K562 (cell line): Measurements from ENCODE around the gene SHC1. TPM values are rescaled to one million over a fixed set of nuclear protein-coding genes. Genes with fewer than 3 reads are reported as not detected.

Experiments used
- ATAC-seq: fragments of 200-7000 bp; cut with Tn5 transposase; 3 replicates; pipeline ENCODE4 v1.9.1; 2020; ENCODE audit warnings: moderate library complexity
- BruUV-seq: library from RNA; stranded (reverse); fragments of 400-500 nt; replicated peaks from 2 replicates; lab custom pipeline; 2021; lab: Mats Ljungman, UMichigan
- CTCF ChIA-PET: fragments of 300-600 bp; formaldehyde crosslinking; extraction: SDS; loops from one replicate; lab custom pipeline; 2021; ENCODE audit warnings: low intra/inter-chr PET ratio; lab: Yijun Ruan, JAX
- POLR2A ChIA-PET: fragments of 300-600, 350-650 bp; sonication (Branson Sonifier 250); formaldehyde crosslinking; extraction: SDS; loops from one replicate; lab custom pipeline; 2021; ENCODE audit warnings: antibody characterized with exemption, inconsistent platforms; lab: Yijun Ruan, JAX
- DNase-seq, 4 experiments: peaks; one replicate each; pipeline versions ENCODE4 v3.0.0 to v3.0.0-alpha.2; 2011 to 2018; ENCODE audit warnings: low spot score in 3 of 4, mixed read lengths in 3 of 4; ENCODE audit errors: extremely low read depth in 1 of 4
- FAIRE-seq: peaks from 2 replicates; lab custom pipeline; 2011; peaks lifted over from hg19 to GRCh38; lab: Jason Lieb, UNC
- H2AFZ ChIP-seq: 2 replicates; pipeline ENCODE4 v1.6.0; 2011; ENCODE audit warnings: low read depth, low read length, control low read depth, inconsistent platforms
- H3K27ac ChIP-seq: fragments of 200-600 bp; 3 replicates; pipeline ENCODE4 v1.8.0; 2011; ENCODE audit warnings: low read depth, mild to moderate bottlenecking, control low read depth, inconsistent platforms, low read length, moderate library complexity, mixed read lengths; ENCODE audit errors: extremely low read depth
- H3K27me3 ChIP-seq, 2 experiments: fragments of 300-600 bp in 1 of 2; 2 replicates in 1 of 2; 3 replicates in 1 of 2; pipeline versions ENCODE4 v1.6.0 to v1.8.0; 2011; ENCODE audit warnings: inconsistent platforms in 2 of 2, low read length in 2 of 2, mild to moderate bottlenecking in 1 of 2, mixed read lengths in 1 of 2, moderate library complexity in 1 of 2; ENCODE audit not compliant: control insufficient read depth in 2 of 2, insufficient read depth in 2 of 2
- H3K36me3 ChIP-seq: fragments of 300-600 bp; 3 replicates; pipeline ENCODE4 v1.8.0; 2011; ENCODE audit warnings: mild to moderate bottlenecking, low read length, inconsistent platforms; ENCODE audit not compliant: control insufficient read depth, insufficient read depth
- H3K4me1 ChIP-seq, 2 experiments: fragments of 200-600 bp in 1 of 2; replicated peaks in 1 of 2; 2 replicates in 1 of 2; 3 replicates in 1 of 2; pipeline versions ENCODE4 v1.5.1 to v1.8.0; 2011; ENCODE audit warnings: inconsistent platforms in 2 of 2, low read length in 2 of 2, mild to moderate bottlenecking in 1 of 2, mixed read lengths in 1 of 2, moderate library complexity in 1 of 2; ENCODE audit not compliant: control insufficient read depth in 2 of 2, insufficient read depth in 2 of 2
- H3K4me2 ChIP-seq: 2 replicates; pipeline ENCODE4 v1.6.1; 2011; ENCODE audit warnings: low read length, control low read depth, inconsistent platforms, mixed read lengths; ENCODE audit not compliant: insufficient read depth
- H3K4me3 ChIP-seq: fragments of 200-600 bp; sonication (generic), shearing (Covaris generic); 2 replicates; pipeline ENCODE4 v1.5.1; 2016; ENCODE audit warnings: control low read depth, inconsistent platforms
- H3K79me2 ChIP-seq: fragments of 200-600 bp; 3 replicates; pipeline ENCODE4 v1.8.0; 2011; ENCODE audit warnings: low read length, inconsistent platforms; ENCODE audit not compliant: control insufficient read depth, insufficient read depth
- H3K9ac ChIP-seq, 2 experiments: 2 replicates each; pipeline versions ENCODE4 v1.6.0 to v1.6.1; 2011; ENCODE audit warnings: low read depth in 2 of 2, low read length in 2 of 2, control low read depth in 1 of 2, inconsistent platforms in 1 of 2, mild to moderate bottlenecking in 1 of 2, mixed read lengths in 1 of 2; ENCODE audit not compliant: insufficient read depth in 1 of 2
- H3K9me1 ChIP-seq: one replicate; pipeline ENCODE4 v1.6.0; 2011; ENCODE audit warnings: inconsistent platforms, mild to moderate bottlenecking, low read length, moderate library complexity; ENCODE audit not compliant: control insufficient read depth, insufficient read depth
- H3K9me3 ChIP-seq: replicated peaks from 2 replicates; pipeline ENCODE4 v1.5.1; 2011; ENCODE audit warnings: low read depth, low read length, inconsistent platforms; ENCODE audit not compliant: control insufficient read depth, insufficient read depth
- H4K20me1 ChIP-seq: replicated peaks from 2 replicates; pipeline ENCODE4 v1.6.1; 2011; ENCODE audit warnings: low read length, inconsistent platforms, mixed read lengths; ENCODE audit not compliant: control insufficient read depth, insufficient read depth
- EGR1 ChIP-seq: fragments of 450-650 bp; conservative IDR thresholded peaks from 2 replicates; pipeline ENCODE4 v1.6.1; 2017; ENCODE audit warnings: mild to moderate bottlenecking
- FUS ChIP-seq: fragments of 200-400 bp; formaldehyde crosslinking; optimal IDR thresholded peaks from 2 replicates; pipeline ENCODE3; 2017; ENCODE audit warnings: low read depth, low read length
- HDGF ChIP-seq: fragments of 450-650 bp; IDR thresholded peaks from 2 replicates; pipeline ENCODE4 v1.6.1; 2016
- KDM1A ChIP-seq, 2 experiments: fragments of 450-650 bp; IDR thresholded peaks; 2 replicates each; pipeline ENCODE4 v1.6.1; 2016; ENCODE audit warnings: mild to moderate bottlenecking in 2 of 2
- NONO ChIP-seq, 2 experiments: fragments of 200-400 bp in 1 of 2; fragments of 450-650 bp in 1 of 2; formaldehyde crosslinking in 1 of 2; IDR thresholded peaks; 2 replicates each; pipeline ENCODE4 v1.6.1; 2017; ENCODE audit warnings: low read depth in 2 of 2, mild to moderate bottlenecking in 2 of 2, moderate library complexity in 2 of 2, low read length in 1 of 2
- POLR2A ChIP-seq: fragments of 450-650 bp; conservative IDR thresholded peaks from 2 replicates; pipeline ENCODE4 v1.6.1; 2016
- POLR2G ChIP-seq: fragments of 200-400 bp; formaldehyde crosslinking; IDR thresholded peaks from 2 replicates; pipeline ENCODE4 v1.6.1; 2017; ENCODE audit warnings: low read depth, mild to moderate bottlenecking, antibody characterized with exemption, low read length, moderate library complexity
- RB1 ChIP-seq: fragments of 450-650 bp; IDR thresholded peaks from 2 replicates; pipeline ENCODE4 v1.6.1; 2017; ENCODE audit warnings: low read depth, mild to moderate bottlenecking
- RBFOX2 ChIP-seq: fragments of 200-400 bp; formaldehyde crosslinking; IDR thresholded peaks from 2 replicates; pipeline ENCODE4 v1.6.1; 2017; ENCODE audit warnings: low read depth, mild to moderate bottlenecking, low read length, moderate library complexity
- TCF7 ChIP-seq: sonication (generic); IDR thresholded peaks from 2 replicates; pipeline ENCODE4 v1.6.1; 2016; ENCODE audit warnings: antibody characterized with exemption, borderline replicate concordance
- TRIM24 ChIP-seq, 2 experiments: fragments of 450-650 bp; IDR thresholded peaks; 2 replicates each; pipeline ENCODE4 v1.6.1; 2016
- VEZF1 ChIP-seq: fragments of 200-800 bp; sonication (Bioruptor generic); IDR thresholded peaks from 2 replicates; pipeline ENCODE4 v1.6.1; 2017; ENCODE audit warnings: missing genetic modification characterization, missing compliant biosample characterization
- ZNF512 ChIP-seq: IDR thresholded peaks from 2 replicates; pipeline ENCODE4 v1.6.1; 2016; ENCODE audit warnings: missing genetic modification characterization, missing compliant biosample characterization
- ZNF75A ChIP-seq: fragments of 450-650 bp; formaldehyde crosslinking; IDR thresholded peaks from 2 replicates; pipeline ENCODE4 v1.4.0; 2020; ENCODE audit warnings: mild to moderate bottlenecking
- WGBS: fragments of 100-300 bp; shearing (Covaris generic); methylation state at CpG from one replicate; pipeline ENCODE4 v1.1.6; 2016; ENCODE audit warnings: low coverage, mixed read lengths; ENCODE audit not compliant: insufficient coverage; ENCODE audit errors: missing lambda C conversion rate; 5-methylcytosine and 5-hydroxymethylcytosine counted together
- in situ Hi-C: fragments of 300-500 bp; cut with MboI; formaldehyde crosslinking; loops from 4 replicates; pipeline ENCODE4 v1.15.0; 2018; ENCODE audit warnings: inconsistent platforms, mixed read lengths
- intact Hi-C: fragments of 100-400 bp; cut with micrococcal nuclease; formaldehyde crosslinking; loops from 2 replicates; pipeline ENCODE4 v1.14.2; 2022
- polyA plus RNA-seq, 8 experiments: library from polyadenylated mRNA; depleted of rRNA in 4 of 8; stranded (reverse) in 5 of 8; unstranded in 3 of 8; fragments of >200 nt; fragmentation: Nextera tagmentation in 2 of 8; fragmentation: Illumina TruSeq in 1 of 8; extraction: Ambion mirVana in 2 of 8; extraction: Trizol in 1 of 8; gene quantifications; 2 replicates each; pipeline versions ENCODE4 v1.2.1 to v1.2.3, GENCODE V29; 2011 to 2014; ENCODE audit warnings: inconsistent platforms in 1 of 8, missing spikeins in 1 of 8
- total RNA-seq, 7 experiments: library from RNA; depleted of rRNA in 6 of 7; stranded (reverse); fragments of >200 nt in 6 of 7; fragmentation: Illumina TruSeq in 2 of 7; extraction: Trizol in 2 of 7; gene quantifications; 2 replicates each; pipeline versions ENCODE4 v1.2.1 to v1.2.3, GENCODE V29; 2011 to 2021; ENCODE audit warnings: low replicate concordance in 1 of 7
- TF ChIP-seq, protein P1 (sequence below): sonication (generic); formaldehyde crosslinking; IDR thresholded peaks from 2 replicates; pipeline ENCODE4 v1.8.0; 2023; ENCODE audit warnings: mild to moderate bottlenecking, missing genetic modification reagents
- TF ChIP-seq, protein P2 (sequence below): fragments of 450-650 bp; IDR thresholded peaks from 2 replicates; pipeline ENCODE4 v1.6.1; 2016; ENCODE audit warnings: antibody characterized with exemption

Gene SHC1
- total and polyA plus RNA-seq, 9 of the 15 experiments (the other 6 are each of a cell fraction or from before 2014, with no cell fraction given): 4.1 to 113 (median 51.9) TPM

- Histone ChIP-seq H3K36me3 (peaks cover 68% of the 10 kb centered on the region; the same call in 2 of the 3 replicates), H3K4me3 (no peak overlapping the region; the same call in 1 of the 2 replicates), H2AFZ (no peak overlapping the region), H3K9ac (peak overlapping the region in 1 of 2 experiments; percentile 83; a peak in 3 of 4 replicates), H3K27ac (peak overlapping the region; percentile 57), H4K20me1 (peaks cover 3% of the 10 kb centered on the region), H3K27me3 (no peaks in the 10 kb centered on the region), H3K9me3 (no peaks in the 10 kb centered on the region), H3K79me2 (peaks cover 97% of the 10 kb centered on the region), H3K4me2 (peak overlapping the region; percentile 55), H3K9me1 (no peaks in the 10 kb centered on the region), H3K4me1 (peaks cover 87 to 91% of the 10 kb centered on the region in 2 experiments)
- BruUV-seq: no TSS peak
- DNase-seq: peak; percentile 81 to 84 (median 82)
- in situ Hi-C loops (no loop called here), intact Hi-C loops (no loop called here)
- ATAC-seq: peak; percentile 42
- POLR2A ChIA-PET: interaction anchor here (0.6 to 1.7 kb wide), 5 partner anchors 9 to 264 kb away, joined by 3 to 12 read pairs (median 3); partner anchors contain the start of gene ADAM15
- FAIRE-seq: peak; percentile 70
- CTCF ChIA-PET: interaction anchor here (0.6 kb wide), 1 partner anchor 71 kb away, joined by 4 read pairs; no protein-coding TSS in a partner anchor
- WGBS: 47% methylated on average over 9 of the region's 16 CpGs
- TF ChIP-seq TRIM24 (IDR thresholded peaks at IDR 0.05) (peak in 1 of 2 experiments; percentile 32; a peak in 1 of 4 replicates), RB1 (0 out of 2 replicates have a peak, but pooled peaks have one; percentile 2), RBFOX2 (peak; percentile 57), EGR1 (peak; percentile 82), POLR2G (peak; percentile 52), NONO (IDR thresholded peaks at IDR 0.05; ENCODE audit: low read depth in 2 of 2, low read length in 1 of 2) (no peak), FUS (no peak), TCF7 (0 out of 2 replicates have a peak, but pooled peaks have one; percentile 45), ZNF75A (CRISPR knock-in tag) (no peak), POLR2A (0 out of 2 replicates have a peak, but pooled peaks have one; percentile 32), KDM1A (IDR thresholded peaks at IDR 0.05) (peak in 1 of 2 experiments; percentile 93; a peak in 2 of 4 replicates), HDGF (0 out of 2 replicates have a peak, but pooled peaks have one; percentile 52), ZNF512 (tag) (no peak), VEZF1 (CRISPR knock-in tag) (peak; percentile 60)
- TF ChIP-seq, protein P1, sequence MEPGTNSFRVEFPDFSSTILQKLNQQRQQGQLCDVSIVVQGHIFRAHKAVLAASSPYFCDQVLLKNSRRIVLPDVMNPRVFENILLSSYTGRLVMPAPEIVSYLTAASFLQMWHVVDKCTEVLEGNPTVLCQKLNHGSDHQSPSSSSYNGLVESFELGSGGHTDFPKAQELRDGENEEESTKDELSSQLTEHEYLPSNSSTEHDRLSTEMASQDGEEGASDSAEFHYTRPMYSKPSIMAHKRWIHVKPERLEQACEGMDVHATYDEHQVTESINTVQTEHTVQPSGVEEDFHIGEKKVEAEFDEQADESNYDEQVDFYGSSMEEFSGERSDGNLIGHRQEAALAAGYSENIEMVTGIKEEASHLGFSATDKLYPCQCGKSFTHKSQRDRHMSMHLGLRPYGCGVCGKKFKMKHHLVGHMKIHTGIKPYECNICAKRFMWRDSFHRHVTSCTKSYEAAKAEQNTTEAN (CRISPR knock-in tag): no peak
- TF ChIP-seq, protein P2, sequence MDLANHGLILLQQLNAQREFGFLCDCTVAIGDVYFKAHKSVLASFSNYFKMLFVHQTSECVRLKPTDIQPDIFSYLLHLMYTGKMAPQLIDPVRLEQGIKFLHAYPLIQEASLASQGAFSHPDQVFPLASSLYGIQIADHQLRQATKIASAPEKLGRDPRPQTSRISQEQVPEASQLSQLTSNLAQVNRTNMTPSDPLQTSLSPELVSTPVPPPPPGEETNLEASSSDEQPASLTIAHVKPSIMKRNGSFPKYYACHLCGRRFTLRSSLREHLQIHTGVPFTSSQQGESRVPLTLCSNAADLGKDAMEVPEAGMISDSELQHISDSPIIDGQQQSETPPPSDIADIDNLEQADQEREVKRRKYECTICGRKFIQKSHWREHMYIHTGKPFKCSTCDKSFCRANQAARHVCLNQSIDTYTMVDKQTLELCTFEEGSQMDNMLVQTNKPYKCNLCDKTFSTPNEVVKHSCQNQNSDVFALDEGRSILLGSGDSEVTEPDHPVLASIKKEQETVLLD: 0 out of 2 replicates have a peak, but pooled peaks have one; percentile 35
Measured at GRCh38 chr1:155008015-155008941, 37.7 kb upstream of the SHC1 start.
